HG03060 (cell line): ENCODE results near the gene CHD6.

Experiments used
- ATAC-seq: cut with Tn5 transposase; IDR thresholded peaks from one replicate; pipeline ENCODE4 v1.9.1; 2021; ENCODE audit warnings: low read depth, moderate number of reproducible peaks; ENCODE audit not compliant: unreplicated experiment

The CHD6 gene

GRCh38 chr20:41470362-41471095, 147.6 kb downstream of the CHD6 start:
- ATAC-seq = no peak

- no peak for ATAC-seq
Measured at GRCh38 chr20:41469868-41470267, 148.3 kb downstream of the CHD6 start.

GRCh38 chr20:41468994-41469600, 149.1 kb downstream of the CHD6 start:
- no peak for ATAC-seq

GRCh38 chr20:41467690-41468089, 150.5 kb downstream of the CHD6 start:
- ATAC-seq = no peak

- no peak for ATAC-seq
Measured at GRCh38 chr20:41467220-41467619, 151.0 kb downstream of the CHD6 start.

GRCh38 chr20:41463567-41463966, 154.6 kb downstream of the CHD6 start:
- no peak for ATAC-seq

- ATAC-seq = peak; percentile 59
Measured at GRCh38 chr20:41462372-41463161, 155.6 kb downstream of the CHD6 start.

- ATAC-seq = no peak
Measured at GRCh38 chr20:41458761-41459160, 159.4 kb downstream of the CHD6 start.

GRCh38 chr20:41457173-41457857, 160.9 kb downstream of the CHD6 start:
- ATAC-seq = no peak

- ATAC-seq = no peak
Measured at GRCh38 chr20:41456351-41456750, 161.8 kb downstream of the CHD6 start.

- ATAC-seq = no peak
Measured at GRCh38 chr20:41454250-41454649, 163.9 kb downstream of the CHD6 start.

GRCh38 chr20:41453010-41453950, 164.9 kb downstream of the CHD6 start:
- ATAC-seq = no peak

GRCh38 chr20:41452226-41452625, 166.0 kb downstream of the CHD6 start:
- ATAC-seq = no peak

GRCh38 chr20:41447006-41447405, 171.2 kb downstream of the CHD6 start:
- no peak for ATAC-seq

GRCh38 chr20:41446456-41446855, 171.7 kb downstream of the CHD6 start:
- ATAC-seq = no peak

- ATAC-seq = no peak
Measured at GRCh38 chr20:41444821-41445220, 173.4 kb downstream of the CHD6 start.

GRCh38 chr20:41443691-41444090, 174.5 kb downstream of the CHD6 start:
- ATAC-seq = no peak

- ATAC-seq = no peak
Measured at GRCh38 chr20:41440882-41441281, 177.3 kb downstream of the CHD6 start.

- ATAC-seq = no peak
Measured at GRCh38 chr20:41437836-41438235, 180.3 kb downstream of the CHD6 start.

GRCh38 chr20:41436679-41437078, 181.5 kb downstream of the CHD6 start:
- ATAC-seq = no peak
